ENCODE results near the gene EXOC3L4.

GRCh38 chr14:103143506-103143905, 49.0 kb downstream of the EXOC3L4 start:
- TF ChIP-seq CTCF (IDR thresholded peaks at IDR 0.05): no peak
- TF ChIP-seq ZFX (IDR thresholded peaks at IDR 0.05; ENCODE audit: borderline replicate concordance): no peak
